Neural cell (in vitro differentiated cells): ENCODE data around the gene CPB2. TPM values are rescaled to one million over a fixed set of nuclear protein-coding genes. Genes with fewer than 3 reads are reported as not detected.
A peak's percentile ranks its signal among the peaks of the same experiment; 100 is the strongest.

Experiments used
- H2AFZ ChIP-seq: fragments of 200-600, 300-800 bp; sonication (generic), shearing (Covaris generic); 2 replicates; pipeline ENCODE4 v1.6.0; 2014; ENCODE audit warnings: low read depth, mild to moderate bottlenecking, antibody characterized with exemption, low read length, moderate library complexity
- H3F3A ChIP-seq: fragments of 200-600 bp; shearing (Covaris generic); 2 replicates; pipeline ENCODE4 v1.6.1; 2016; ENCODE audit warnings: mild to moderate bottlenecking, moderate library complexity, mixed read lengths, antibody characterized with exemption, low read length; ENCODE audit not compliant: insufficient read depth, poor library complexity, severe bottlenecking
- H3K27ac ChIP-seq: fragments of 200-600, 300-800 bp; sonication (generic), shearing (Covaris generic); 2 replicates; pipeline ENCODE4 v1.5.1; 2014; ENCODE audit warnings: mild to moderate bottlenecking, low read length, moderate library complexity
- H3K27me3 ChIP-seq: fragments of 300-800, 200-600 bp; sonication (generic), shearing (Covaris generic); 2 replicates; pipeline ENCODE4 v1.6.0; 2014; ENCODE audit warnings: mild to moderate bottlenecking, low read depth, low read length, moderate library complexity; ENCODE audit not compliant: insufficient read depth
- H3K36me3 ChIP-seq: fragments of 300-800, 200-600 bp; sonication (generic), shearing (Covaris generic); 2 replicates; pipeline ENCODE4 v1.5.1; 2014; ENCODE audit warnings: mild to moderate bottlenecking, antibody characterized with exemption, low read length, moderate library complexity; ENCODE audit not compliant: insufficient read depth
- H3K4me2 ChIP-seq: fragments of 300-800, 200-600 bp; sonication (generic), shearing (Covaris generic); 2 replicates; pipeline ENCODE4 v1.6.0; 2014; ENCODE audit warnings: mild to moderate bottlenecking, low read length
- H3K4me3 ChIP-seq: fragments of 300-800, 200-600 bp; sonication (generic), shearing (Covaris generic); 2 replicates; pipeline ENCODE4 v1.5.1; 2014; ENCODE audit warnings: mild to moderate bottlenecking, low read length, moderate library complexity
- H3K79me2 ChIP-seq: fragments of 200-600 bp; shearing (Covaris generic); replicated peaks from 2 replicates; pipeline ENCODE4 v1.6.0; 2014; ENCODE audit warnings: mild to moderate bottlenecking, low read length, moderate library complexity; ENCODE audit not compliant: insufficient read depth
- H3K9ac ChIP-seq: fragments of 300-800, 200-600 bp; sonication (generic), shearing (Covaris generic); 2 replicates; pipeline ENCODE4 v1.6.1; 2016; ENCODE audit warnings: mild to moderate bottlenecking, low read length, mixed read lengths
- H3K9me2 ChIP-seq: fragments of 200-600 bp; shearing (Covaris generic); 2 replicates; pipeline ENCODE4 v1.6.1; 2016; ENCODE audit warnings: mild to moderate bottlenecking, low read length, mixed read lengths; ENCODE audit not compliant: insufficient read depth
- H3K9me3 ChIP-seq: fragments of 200-600, 300-800 bp; sonication (generic), shearing (Covaris generic); 2 replicates; pipeline ENCODE4 v1.6.1; 2016; ENCODE audit warnings: mild to moderate bottlenecking, mixed run types, low read length, moderate library complexity, mixed read lengths
- H4K20me1 ChIP-seq: fragments of 200-600 bp; shearing (Covaris generic); 2 replicates; pipeline ENCODE4 v1.6.1; 2016; ENCODE audit warnings: mild to moderate bottlenecking, mixed run types; ENCODE audit not compliant: insufficient read depth
- CTCF ChIP-seq: fragments of 450-650 bp; IDR thresholded peaks from 2 replicates; pipeline ENCODE4 v1.5.1; 2014; ENCODE audit warnings: antibody characterized with exemption, mild to moderate bottlenecking, moderate library complexity; ENCODE audit not compliant: poor library complexity, severe bottlenecking
- EP300 ChIP-seq: fragments of 450-650 bp; conservative IDR thresholded peaks from 2 replicates; pipeline ENCODE4 v1.6.1; 2014; ENCODE audit warnings: antibody characterized with exemption, mild to moderate bottlenecking, moderate library complexity; ENCODE audit not compliant: poor library complexity, severe bottlenecking
- EZH2 ChIP-seq: fragments of 200-600, 300-800 bp; shearing (Covaris generic), sonication (generic); IDR thresholded peaks from 2 replicates; pipeline ENCODE4 v1.6.1; 2014; ENCODE audit warnings: antibody characterized with exemption, low read length, borderline replicate concordance, mild to moderate bottlenecking; ENCODE audit not compliant: insufficient read depth, poor library complexity, severe bottlenecking
- MXI1 ChIP-seq: fragments of 450-650 bp; conservative IDR thresholded peaks from 2 replicates; pipeline ENCODE4 v1.6.1; 2014; ENCODE audit warnings: antibody characterized with exemption, mild to moderate bottlenecking; ENCODE audit not compliant: poor library complexity, severe bottlenecking
- POLR2AphosphoS5 ChIP-seq: IDR thresholded peaks from 2 replicates; pipeline ENCODE4 v1.6.1; 2012
- RAD21 ChIP-seq: fragments of 450-650 bp; conservative IDR thresholded peaks from 2 replicates; pipeline ENCODE4 v1.6.1; 2014; ENCODE audit warnings: antibody characterized with exemption, mild to moderate bottlenecking, moderate library complexity
- REST ChIP-seq: IDR thresholded peaks from 2 replicates; pipeline ENCODE4 v1.6.1; 2012; ENCODE audit warnings: borderline replicate concordance
- SMC3 ChIP-seq: fragments of 450-650 bp; conservative IDR thresholded peaks from 2 replicates; pipeline ENCODE4 v1.6.1; 2014; ENCODE audit warnings: antibody characterized with exemption, mild to moderate bottlenecking, moderate library complexity; ENCODE audit not compliant: poor library complexity
- TAF1 ChIP-seq: IDR thresholded peaks from 2 replicates; pipeline ENCODE4 v1.6.1; 2012; ENCODE audit warnings: low read depth
- polyA plus RNA-seq: library from polyadenylated mRNA; depleted of rRNA; stranded (reverse); fragments of >200 nt; gene quantifications from 2 replicates; pipeline ENCODE4 v1.2.3, GENCODE V29; 2014

CPB2 gene
- polyA plus RNA-seq, 1 donor from 2014 or later = not detected

GRCh38 chr13:46050771-46051170, 54.1 kb downstream of the CPB2 start:
- H3K36me3 ChIP-seq = no peaks in the 10 kb centered on the region
- H3F3A ChIP-seq = no peaks in the 10 kb centered on the region
- no peak for TF ChIP-seq CTCF
- TF ChIP-seq POLR2AphosphoS5 = no peak
- TF ChIP-seq RAD21 = no peak
- TF ChIP-seq TAF1 = no peak
- TF ChIP-seq EP300 = no peak
- no peak for TF ChIP-seq REST
- no peak for TF ChIP-seq EZH2
- no peak for TF ChIP-seq SMC3
- no peak for TF ChIP-seq MXI1
- no peak overlapping the region for H3K9ac ChIP-seq
- H3K4me3 ChIP-seq = peak overlapping the region; percentile 76
- peak overlapping the region; percentile 42 for H3K4me2 ChIP-seq
- H3K27me3 ChIP-seq = no peaks in the 10 kb centered on the region
- no peak overlapping the region for H3K27ac ChIP-seq
- H4K20me1 ChIP-seq = no peaks in the 10 kb centered on the region
- no peak overlapping the region for H2AFZ ChIP-seq
- peaks cover 59% of the 10 kb centered on the region for H3K79me2 ChIP-seq
- no peaks in the 10 kb centered on the region for H3K9me3 ChIP-seq
- no peaks in the 10 kb centered on the region for H3K9me2 ChIP-seq

GRCh38 chr13:46045424-46045823, 59.4 kb downstream of the CPB2 start:
- H3K27ac ChIP-seq = no peak overlapping the region
- no peaks in the 10 kb centered on the region for H3K36me3 ChIP-seq
- H3K9me3 ChIP-seq = no peaks in the 10 kb centered on the region
- H2AFZ ChIP-seq = no peak overlapping the region
- no peak overlapping the region for H3K4me2 ChIP-seq
- H3K4me3 ChIP-seq = no peak overlapping the region
- peaks cover 77% of the 10 kb centered on the region for H3K79me2 ChIP-seq
- no peaks in the 10 kb centered on the region for H3K27me3 ChIP-seq
- H3F3A ChIP-seq = no peaks in the 10 kb centered on the region
- no peaks in the 10 kb centered on the region for H4K20me1 ChIP-seq
- TF ChIP-seq RAD21 (no peak), EP300 (no peak), SMC3 (no peak), EZH2 (no peak), CTCF (no peak), POLR2AphosphoS5 (no peak), MXI1 (no peak), TAF1 (no peak), REST (no peak)
- no peak overlapping the region for H3K9ac ChIP-seq
- no peaks in the 10 kb centered on the region for H3K9me2 ChIP-seq
